ENCODE results near the gene IKZF4.
"Not testable (repeated sequence)": the region's sequence is repeated elsewhere in the genome, so short reads cannot be mapped to it uniquely, and the experiment has no call there.

The IKZF4 gene

GRCh38 chr12:55978393-55978792 lies 42.5 kb upstream of the IKZF4 start:
- peaks cover 36% of the 10 kb centered on the region for H3K36me3 ChIP-seq (ENCODE audit: insufficient read depth, low read length)
- TF ChIP-seq EZH2 (IDR thresholded peaks at IDR 0.05; ENCODE audit: borderline replicate concordance, low read depth, low read length, severe bottlenecking): no peak
- TF ChIP-seq CTCF (IDR thresholded peaks at IDR 0.05; ENCODE audit: borderline replicate concordance, extremely low read depth, low read length, poor library complexity, severe bottlenecking): no peak
- H4K20me1 ChIP-seq (ENCODE audit: insufficient read depth, low read length): 0 out of 2 replicates have a peak, but pooled peaks cover 2% of the 10 kb centered on the region
- no peak overlapping the region for H3K9ac ChIP-seq (ENCODE audit: low read depth, low read length)
- ATAC-seq (ENCODE audit: insufficient read depth, low read depth): no peak
- DNase-seq: no peak
- H3K27me3 ChIP-seq (ENCODE audit: insufficient read depth, low read length, poor library complexity): no peaks in the 10 kb centered on the region
- peaks cover 56% of the 10 kb centered on the region for H3K79me2 ChIP-seq (ENCODE audit: insufficient read depth, low read length)
- no peak overlapping the region for H3K27ac ChIP-seq (ENCODE audit: low read length)
- peaks cover 22% of the 10 kb centered on the region for H3K4me1 ChIP-seq (ENCODE audit: insufficient read depth, low read length)
- H3K4me2 ChIP-seq (ENCODE audit: insufficient read depth, low read length): no peak overlapping the region
- no peak overlapping the region for H2AFZ ChIP-seq (ENCODE audit: low read depth, low read length)
- no peak overlapping the region for H3K4me3 ChIP-seq (ENCODE audit: low read depth in 1 of 2, low read length in 2 of 2)
- H3K9me3 ChIP-seq (ENCODE audit: insufficient read depth, low read length, severe bottlenecking): no peaks in the 10 kb centered on the region

- H3K27me3 ChIP-seq (ENCODE audit: insufficient read depth, low read length, poor library complexity): no peaks in the 10 kb centered on the region
- H3K4me1 ChIP-seq (ENCODE audit: insufficient read depth, low read length): peaks cover 22% of the 10 kb centered on the region
- H2AFZ ChIP-seq (ENCODE audit: low read depth, low read length): no peak overlapping the region
- no peak for DNase-seq
- no peak overlapping the region for H3K9ac ChIP-seq (ENCODE audit: low read depth, low read length)
- no peak for ATAC-seq (ENCODE audit: insufficient read depth, low read depth)
- H4K20me1 ChIP-seq (ENCODE audit: insufficient read depth, low read length): 0 out of 2 replicates have a peak, but pooled peaks cover 2% of the 10 kb centered on the region
- no peak overlapping the region for H3K4me3 ChIP-seq (ENCODE audit: low read depth in 1 of 2, low read length in 2 of 2)
- H3K36me3 ChIP-seq (ENCODE audit: insufficient read depth, low read length): peaks cover 40% of the 10 kb centered on the region
- TF ChIP-seq CTCF (IDR thresholded peaks at IDR 0.05; ENCODE audit: borderline replicate concordance, extremely low read depth, low read length, poor library complexity, severe bottlenecking) (no peak), EZH2 (IDR thresholded peaks at IDR 0.05; ENCODE audit: borderline replicate concordance, low read depth, low read length, severe bottlenecking) (no peak)
- H3K9me3 ChIP-seq (ENCODE audit: insufficient read depth, low read length, severe bottlenecking): no peaks in the 10 kb centered on the region
- H3K27ac ChIP-seq (ENCODE audit: low read length): no peak overlapping the region
- H3K79me2 ChIP-seq (ENCODE audit: insufficient read depth, low read length): peaks cover 54% of the 10 kb centered on the region
- no peak overlapping the region for H3K4me2 ChIP-seq (ENCODE audit: insufficient read depth, low read length)
Measured at GRCh38 chr12:55979069-55979468, 41.8 kb upstream of the IKZF4 start.

GRCh38 chr12:55981882-55982281 lies 39.0 kb upstream of the IKZF4 start:
- not testable (repeated sequence) for H3K4me1 ChIP-seq (ENCODE audit: insufficient read depth, low read length); H3K9ac ChIP-seq (ENCODE audit: low read depth, low read length)
- peaks cover 45% of the 10 kb centered on the region for H3K36me3 ChIP-seq (ENCODE audit: insufficient read depth, low read length)

GRCh38 chr12:55982319-55982936 lies 38.4 kb upstream of the IKZF4 start:
- H3K36me3 ChIP-seq (ENCODE audit: insufficient read depth, low read length): peaks cover 47% of the 10 kb centered on the region
- H3K4me2 ChIP-seq (ENCODE audit: insufficient read depth, low read length): no peak overlapping the region
- H3K4me1 ChIP-seq (ENCODE audit: insufficient read depth, low read length): 0 out of 2 replicates have a peak, but pooled peaks cover 2% of the 10 kb centered on the region
- no peaks in the 10 kb centered on the region for H3K27me3 ChIP-seq (ENCODE audit: insufficient read depth, low read length, poor library complexity)
- no peak overlapping the region for H3K4me3 ChIP-seq (ENCODE audit: low read depth in 1 of 2, low read length in 2 of 2)
- 0 out of 2 replicates have a peak overlapping the region, but pooled peaks have one; percentile 43 for H3K27ac ChIP-seq (ENCODE audit: low read length)
- no peak for TF ChIP-seq EZH2 (IDR thresholded peaks at IDR 0.05; ENCODE audit: borderline replicate concordance, low read depth, low read length, severe bottlenecking)
- TF ChIP-seq CTCF (IDR thresholded peaks at IDR 0.05; ENCODE audit: borderline replicate concordance, extremely low read depth, low read length, poor library complexity, severe bottlenecking): no peak
- H4K20me1 ChIP-seq (ENCODE audit: insufficient read depth, low read length): no peaks in the 10 kb centered on the region
- H3K79me2 ChIP-seq (ENCODE audit: insufficient read depth, low read length): peaks cover 23% of the 10 kb centered on the region
- no peak overlapping the region for H3K9ac ChIP-seq (ENCODE audit: low read depth, low read length)
- no peaks in the 10 kb centered on the region for H3K9me3 ChIP-seq (ENCODE audit: insufficient read depth, low read length, severe bottlenecking)
- H2AFZ ChIP-seq (ENCODE audit: low read depth, low read length): no peak overlapping the region
- DNase-seq (no peak), ATAC-seq (ENCODE audit: insufficient read depth, low read depth) (no peak)

More at GRCh38 chr12:55981882-55982281, 39.0 kb upstream of the IKZF4 start:
- H3K27me3 ChIP-seq (ENCODE audit: insufficient read depth, low read length, poor library complexity); H3K4me2 ChIP-seq (ENCODE audit: insufficient read depth, low read length); H3K9me3 ChIP-seq (ENCODE audit: insufficient read depth, low read length, severe bottlenecking); H3K4me3 ChIP-seq (ENCODE audit: low read depth in 1 of 2, low read length in 2 of 2); H3K27ac ChIP-seq (ENCODE audit: low read length); ATAC-seq (ENCODE audit: insufficient read depth, low read depth); H4K20me1 ChIP-seq (ENCODE audit: insufficient read depth, low read length); DNase-seq; H2AFZ ChIP-seq (ENCODE audit: low read depth, low read length): not testable (repeated sequence)
- H3K79me2 ChIP-seq (ENCODE audit: insufficient read depth, low read length): peaks cover 28% of the 10 kb centered on the region

Data from DND-41 (cell line).